BLaER1 (cell line): ENCODE data around the gene TTC5.

Source experiments
- H3K27ac ChIP-seq: shearing (Covaris generic); formaldehyde crosslinking; 2 replicates; pipeline ENCODE4 v1.8.1; 2022
- H3K27me3 ChIP-seq: shearing (Covaris generic); formaldehyde crosslinking; 2 replicates; pipeline ENCODE4 v1.8.1; 2022
- H3K36me3 ChIP-seq: shearing (Covaris generic); formaldehyde crosslinking; 2 replicates; pipeline ENCODE4 v1.8.1; 2022
- H3K4me1 ChIP-seq: shearing (Covaris generic); formaldehyde crosslinking; 2 replicates; pipeline ENCODE4 v1.8.1; 2022
- H3K4me2 ChIP-seq: shearing (Covaris generic); formaldehyde crosslinking; 2 replicates; pipeline ENCODE4 v1.8.1; 2022
- H3K4me3 ChIP-seq: shearing (Covaris generic); formaldehyde crosslinking; 2 replicates; pipeline ENCODE4 v1.8.1; 2022
- H3K9ac ChIP-seq: shearing (Covaris generic); formaldehyde crosslinking; 2 replicates; pipeline ENCODE4 v1.8.1; 2022
- H3K9me3 ChIP-seq: shearing (Covaris generic); formaldehyde crosslinking; 2 replicates; pipeline ENCODE4 v1.8.1; 2022
- H4K20me1 ChIP-seq: shearing (Covaris generic); formaldehyde crosslinking; 2 replicates; pipeline ENCODE4 v1.8.1; 2022
- Cebpa-rat ChIP-seq: shearing (Covaris generic); IDR thresholded peaks from 2 replicates; pipeline ENCODE4 v1.8.1; 2022

TTC5 gene

GRCh38 chr14:20247646-20248246, 58.0 kb downstream of the TTC5 start:
- no peaks in the 10 kb centered on the region for H3K36me3 ChIP-seq
- no peaks in the 10 kb centered on the region for H3K4me1 ChIP-seq
- no peak overlapping the region for H3K9ac ChIP-seq
- no peaks in the 10 kb centered on the region for H4K20me1 ChIP-seq
- H3K4me2 ChIP-seq = no peak overlapping the region
- no peaks in the 10 kb centered on the region for H3K27me3 ChIP-seq
- no peak for TF ChIP-seq Cebpa-rat
- no peak overlapping the region for H3K27ac ChIP-seq
- H3K4me3 ChIP-seq = no peak overlapping the region
- H3K9me3 ChIP-seq = peaks cover 9% of the 10 kb centered on the region
